B cell (primary cell): Measurements from ENCODE around the gene C19orf47. TPM values are rescaled to one million over a fixed set of nuclear protein-coding genes. Genes with fewer than 3 reads are reported as not detected.

ENCODE experiments used
- ATAC-seq: fragments of 200-7000 bp; cut with Tn5 transposase; one replicate; pipeline ENCODE4 v1.10.0; 2021; ENCODE audit warnings: low read depth, mild to moderate bottlenecking, moderate number of reproducible peaks, moderate library complexity
- CTCF ChIA-PET: fragments of 350-600 bp; sonication (Branson Sonifier 250); formaldehyde crosslinking; loops from one replicate; lab custom pipeline; 2021; ENCODE audit warnings: antibody characterized with exemption, inconsistent platforms; lab: Charles Lee
- POLR2A ChIA-PET: fragments of 350-600 bp; sonication (Branson Sonifier 250); formaldehyde crosslinking; loops from one replicate; lab custom pipeline; 2021; ENCODE audit warnings: antibody characterized with exemption; lab: Charles Lee
- DNase-seq: peaks from one replicate; pipeline ENCODE4 v3.0.0; 2013
- H2AFZ ChIP-seq: 2 replicates; pipeline ENCODE4 v1.6.1; 2012; ENCODE audit warnings: mild to moderate bottlenecking, low read depth, low read length; ENCODE audit not compliant: insufficient read depth, poor library complexity, severe bottlenecking
- H3K27ac ChIP-seq, 2 donors: 1 replicate in 1 of 2; 2 replicates in 1 of 2; pipeline ENCODE4 v1.5.1; 2012 to 2013; ENCODE audit warnings: low read length in 2 of 2, mild to moderate bottlenecking in 2 of 2, moderate library complexity in 1 of 2
- H3K27me3 ChIP-seq, 4 experiments: fragments of 200-600 bp in 1 of 4; sonication (generic) in 1 of 4; replicated peaks in 1 of 4; 1 replicate in 2 of 4; 2 replicates in 2 of 4; pipeline versions ENCODE4 v1.6.1 to v1.7.0; 2013 to 2016; ENCODE audit warnings: low read length in 3 of 4, mild to moderate bottlenecking in 2 of 4, mixed read lengths in 1 of 4, moderate library complexity in 1 of 4; ENCODE audit not compliant: insufficient read depth in 4 of 4, control insufficient read depth in 3 of 4; ENCODE audit errors: control extremely low read depth in 1 of 4
- H3K36me3 ChIP-seq, 2 experiments: replicated peaks in 1 of 2; 1 replicate in 1 of 2; 2 replicates in 1 of 2; pipeline versions ENCODE4 v1.6.1 to v1.7.1; 2013; ENCODE audit warnings: low read length in 1 of 2; ENCODE audit not compliant: insufficient read depth in 2 of 2, control insufficient read depth in 1 of 2; ENCODE audit errors: control extremely low read depth in 1 of 2, extremely low read depth in 1 of 2
- H3K4me1 ChIP-seq, 2 donors: fragments of 200-600 bp in 1 of 2; sonication (generic) in 1 of 2; 1 replicate in 1 of 2; 2 replicates in 1 of 2; pipeline versions ENCODE4 v1.5.1 to v1.6.1; 2013 to 2017; ENCODE audit warnings: low read length in 2 of 2; ENCODE audit not compliant: control insufficient read depth in 2 of 2, insufficient read depth in 2 of 2
- H3K4me2 ChIP-seq: replicated peaks from 2 replicates; pipeline ENCODE3; 2012; ENCODE audit warnings: mild to moderate bottlenecking, low read depth, low read length; ENCODE audit not compliant: poor library complexity, severe bottlenecking
- H3K4me3 ChIP-seq, 5 experiments: fragments of 200-600 bp in 1 of 5; sonication (generic) in 1 of 5; 1 replicate in 3 of 5; 2 replicates in 2 of 5; pipeline versions ENCODE4 v1.5.1 to v1.7.0; 2011 to 2016; ENCODE audit warnings: low read length in 4 of 5, mild to moderate bottlenecking in 4 of 5, low read depth in 2 of 5, control low read depth in 1 of 5, moderate library complexity in 1 of 5; ENCODE audit not compliant: insufficient read depth in 1 of 5; ENCODE audit errors: control extremely low read depth in 1 of 5, extremely low read depth in 1 of 5
- H3K79me2 ChIP-seq: fragments of 200-600 bp; sonication (generic); one replicate; pipeline ENCODE4 v1.6.0; 2016; ENCODE audit warnings: low read length; ENCODE audit not compliant: control insufficient read depth, insufficient read depth
- H3K9ac ChIP-seq: fragments of 200-600 bp; sonication (generic); 2 replicates; pipeline ENCODE4 v1.6.1; 2017; ENCODE audit warnings: mild to moderate bottlenecking, low read length, moderate library complexity
- H3K9me3 ChIP-seq, 3 donors: one replicate each; pipeline versions ENCODE4 v1.6.1 to v1.7.1; 2013; ENCODE audit warnings: low read length in 2 of 3; ENCODE audit not compliant: control insufficient read depth in 2 of 3, insufficient read depth in 1 of 3; ENCODE audit errors: control extremely low read depth in 1 of 3
- H4K20me1 ChIP-seq: 2 replicates; pipeline ENCODE4 v1.6.0; 2012; ENCODE audit warnings: mild to moderate bottlenecking, low read length; ENCODE audit not compliant: insufficient read depth, control insufficient read depth, poor library complexity, severe bottlenecking
- H3K27ac Mint-ChIP-seq: one replicate; pipeline ENCODE4 v1.8.0; 2021; ENCODE audit warnings: mixed read lengths
- H3K27me3 Mint-ChIP-seq: one replicate; pipeline ENCODE4 v1.8.0; 2021; ENCODE audit warnings: mixed read lengths
- H3K4me1 Mint-ChIP-seq: one replicate; pipeline ENCODE4 v1.8.0; 2021; ENCODE audit warnings: mixed read lengths
- H3K4me3 Mint-ChIP-seq: one replicate; pipeline ENCODE4 v1.8.0; 2021; ENCODE audit warnings: mixed read lengths
- H3K9me3 Mint-ChIP-seq: one replicate; pipeline ENCODE4 v1.8.0; 2022; ENCODE audit warnings: mixed read lengths; ENCODE audit not compliant: insufficient read depth
- CTCF ChIP-seq: fragments of 200-600 bp; IDR thresholded peaks from one replicate; pipeline ENCODE4 v1.8.0; 2022; ENCODE audit warnings: antibody characterized with exemption, mild to moderate bottlenecking
- EZH2 ChIP-seq: IDR thresholded peaks from 2 replicates; pipeline ENCODE4 v1.6.1; 2012; ENCODE audit warnings: borderline replicate concordance, low read depth, mild to moderate bottlenecking, moderate library complexity, low read length; ENCODE audit not compliant: insufficient read depth, poor library complexity, severe bottlenecking
- WGBS: methylation state at CpG from one replicate; pipeline ENCODE4 v1.1.5; 2013; ENCODE audit warnings: missing lambda C conversion rate; ENCODE audit not compliant: insufficient coverage; 5-methylcytosine and 5-hydroxymethylcytosine counted together
- intact Hi-C: fragments of 100-400 bp; cut with micrococcal nuclease; formaldehyde crosslinking; loops from one replicate; pipeline ENCODE4 v1.10.0; 2022
- polyA plus RNA-seq: library from polyadenylated mRNA; depleted of rRNA; stranded (reverse); fragments of >200 nt; gene quantifications from 2 replicates; pipeline ENCODE4 v1.2.3, GENCODE V29; 2012
- total RNA-seq, 2 donors: library from RNA; stranded (reverse); fragments of 120-200 nt in 1 of 2; gene quantifications; 1 replicate in 1 of 2; 2 replicates in 1 of 2; pipeline versions ENCODE4 v1.2.3 to v1.2.4, GENCODE V29; 2013 to 2022

C19orf47 gene
- total and polyA plus RNA-seq, 2 donors (not counting 1 experiment from before 2014, with no cell fraction given): 12.7 to 16.7 TPM

- 100% methylated on average over 2 of the region's 4 CpGs for WGBS
- DNase-seq: no peak
- CTCF ChIA-PET: no interaction called here
- Histone ChIP-seq H3K27me3 (no peaks in the 10 kb centered on the region), H3K36me3 (peaks cover 2 to 18% of the 10 kb centered on the region in 2 experiments), H3K4me2 (no peak overlapping the region), H2AFZ (no peak overlapping the region), H3K9me3 (no peaks in the 10 kb centered on the region), H3K4me3 (no peak overlapping the region), H4K20me1 (no peaks in the 10 kb centered on the region), H3K4me1 (no peaks in the 10 kb centered on the region), H3K27ac (no peak overlapping the region), H3K9ac (no peak overlapping the region), H3K79me2 (peaks cover 38% of the 10 kb centered on the region)
- no peaks in the 10 kb centered on the region for H3K9me3 Mint-ChIP-seq
- no peak for ATAC-seq
- TF ChIP-seq CTCF: no peak
- no peak for TF ChIP-seq EZH2
- H3K27ac Mint-ChIP-seq: no peak overlapping the region
- POLR2A ChIA-PET: no interaction called here
- no peak overlapping the region for H3K4me3 Mint-ChIP-seq
- intact Hi-C loops: no loop called here
- peaks cover 2% of the 10 kb centered on the region for H3K4me1 Mint-ChIP-seq
- no peaks in the 10 kb centered on the region for H3K27me3 Mint-ChIP-seq
Measured at GRCh38 chr19:40339018-40339728, 9.0 kb downstream of the C19orf47 start.

GRCh38 chr19:40337594-40337993 is 10.6 kb downstream of the C19orf47 start:
- DNase-seq (no peak), ATAC-seq (no peak)
- no peak overlapping the region for H3K4me3 ChIP-seq
- peaks cover 11 to 28% of the 10 kb centered on the region in 2 experiments for H3K36me3 ChIP-seq
- H3K79me2 ChIP-seq: peaks cover 33% of the 10 kb centered on the region
- no peaks in the 10 kb centered on the region for H3K4me1 ChIP-seq
- no peak overlapping the region for H3K4me3 Mint-ChIP-seq
- H3K4me1 Mint-ChIP-seq: no peaks in the 10 kb centered on the region
- no peak overlapping the region for H2AFZ ChIP-seq
- no peak overlapping the region for H3K4me2 ChIP-seq
- ChIA-PET CTCF (no interaction called here), POLR2A (interaction anchor here (0.5 to 0.6 kb wide), 2 partner anchors 26 to 421 kb away, joined by 3 to 4 read pairs; no protein-coding TSS in a partner anchor)
- intact Hi-C loops: no loop called here
- H4K20me1 ChIP-seq: no peaks in the 10 kb centered on the region
- H3K9me3 Mint-ChIP-seq: no peaks in the 10 kb centered on the region
- H3K27me3 ChIP-seq: no peaks in the 10 kb centered on the region
- no peak overlapping the region for H3K27ac Mint-ChIP-seq
- no peaks in the 10 kb centered on the region for H3K27me3 Mint-ChIP-seq
- H3K9ac ChIP-seq: no peak overlapping the region
- TF ChIP-seq CTCF: no peak
- TF ChIP-seq EZH2: no peak
- no peak overlapping the region for H3K27ac ChIP-seq
- 96% methylated on average over 5 of the region's 5 CpGs for WGBS
- H3K9me3 ChIP-seq: no peaks in the 10 kb centered on the region
